GDM1 (cell line): ENCODE results near the gene LRFN3.
"Not testable (repeated sequence)": the region's sequence is repeated elsewhere in the genome, so short reads cannot be mapped to it uniquely, and the experiment has no call there.

Experiments used
- DNase-seq: peaks from one replicate; lab custom pipeline; 2025; lab: John Stamatoyannopoulos, UW

LRFN3 gene

GRCh38 chr19:35907377-35907745 is 28.8 kb upstream of the LRFN3 start:
- DNase-seq, result no peak

- peak; percentile 32 for DNase-seq
Measured at GRCh38 chr19:35908010-35908441, 28.1 kb upstream of the LRFN3 start, which contains the start of gene TYROBP. TSS of gene TYROBP (minus strand) at chr19:35908295. CDS start at chr19:35908228, 67 bp downstream.

- DNase-seq, result peak; percentile 98
Measured at GRCh38 chr19:35908973-35909683, 27.0 kb upstream of the LRFN3 start.

- DNase-seq, result no peak
Measured at GRCh38 chr19:35909684-35910035, 26.5 kb upstream of the LRFN3 start.

GRCh38 chr19:35910355-35910754 is 25.8 kb upstream of the LRFN3 start:
- not testable (repeated sequence) for DNase-seq

- peak; percentile 12 for DNase-seq
Measured at GRCh38 chr19:35911173-35911572, 25.0 kb upstream of the LRFN3 start.

GRCh38 chr19:35911790-35912189 is 24.4 kb upstream of the LRFN3 start:
- no peak for DNase-seq

- no peak for DNase-seq
Measured at GRCh38 chr19:35913589-35913988, 22.6 kb upstream of the LRFN3 start.

GRCh38 chr19:35915443-35915842 is 20.7 kb upstream of the LRFN3 start:
- DNase-seq, result no peak

- DNase-seq, result no peak
Measured at GRCh38 chr19:35919306-35919705, 16.9 kb upstream of the LRFN3 start.

GRCh38 chr19:35921012-35921411 is 15.2 kb upstream of the LRFN3 start:
- no peak for DNase-seq

GRCh38 chr19:35925501-35925900 is 10.7 kb upstream of the LRFN3 start:
- DNase-seq, result no peak

- DNase-seq, result no peak
Measured at GRCh38 chr19:35928507-35928906, 7.7 kb upstream of the LRFN3 start.

- DNase-seq, result no peak
Measured at GRCh38 chr19:35929876-35930275, 6.3 kb upstream of the LRFN3 start.

- DNase-seq, result peak; percentile 100
Measured at GRCh38 chr19:35931161-35931873, 4.9 kb upstream of the LRFN3 start.

- no peak for DNase-seq
Measured at GRCh38 chr19:35931874-35932202, 4.3 kb upstream of the LRFN3 start.

- DNase-seq, result no peak
Measured at GRCh38 chr19:35932291-35932936, 3.8 kb upstream of the LRFN3 start.

GRCh38 chr19:35936738-35937268 is 629 bp downstream of the LRFN3 start:
- no peak for DNase-seq

GRCh38 chr19:35937345-35938281 is 1.4 kb downstream of the LRFN3 start:
- no peak for DNase-seq

GRCh38 chr19:35938282-35939224 is 2.4 kb downstream of the LRFN3 start:
- DNase-seq, result no peak
